GM23248 (cell line): ENCODE results near the gene SPOCK2.

Experiments used
- EZH2 ChIP-seq: fragments of 200-600 bp; sonication (generic); IDR thresholded peaks from 2 replicates; pipeline ENCODE4 v1.6.1; 2018; ENCODE audit warnings: antibody characterized with exemption, mild to moderate bottlenecking; ENCODE audit not compliant: insufficient read depth, poor library complexity, severe bottlenecking
- EZH2phosphoT487 ChIP-seq: fragments of 200-600 bp; sonication (generic); IDR thresholded peaks from 2 replicates; pipeline ENCODE4 v1.6.1; 2018; ENCODE audit warnings: antibody characterized with exemption, moderate library complexity, mild to moderate bottlenecking, low read depth; ENCODE audit not compliant: insufficient read depth

DNA sequence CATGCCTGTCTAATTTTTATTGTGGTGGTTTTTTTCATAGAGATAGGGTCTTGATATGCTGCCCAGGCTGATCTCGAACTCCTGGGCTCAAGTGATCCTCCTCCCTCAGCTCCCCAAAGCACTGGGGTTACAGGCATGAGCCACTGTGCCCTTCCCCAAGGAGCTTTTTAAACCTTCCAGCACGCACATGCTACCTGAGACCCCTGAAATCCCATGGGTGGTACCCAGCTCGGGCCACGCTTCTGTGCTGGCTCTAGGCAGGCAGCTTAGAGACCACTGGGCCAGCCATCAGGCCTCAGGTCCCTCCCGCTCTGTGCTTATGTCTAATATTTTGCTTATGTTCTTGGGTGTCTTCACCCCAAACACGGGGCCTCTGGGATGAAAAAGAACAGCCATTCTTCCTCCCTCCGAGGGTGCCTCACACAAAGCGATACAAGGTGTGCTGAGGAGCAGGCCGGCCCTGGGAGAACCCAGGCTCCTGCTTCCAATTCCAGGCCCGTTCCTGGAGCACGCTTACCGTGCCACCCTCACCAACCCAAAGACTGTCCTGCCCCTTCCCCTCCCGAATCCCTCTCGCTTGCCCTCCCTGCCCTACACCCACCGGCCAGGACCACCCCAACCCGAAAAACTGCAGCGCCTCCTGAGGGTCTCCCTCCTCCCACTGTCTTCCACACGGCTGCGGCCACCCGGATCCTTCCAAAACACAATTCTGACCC, 10.9 kb downstream of the SPOCK2 start:
- TF ChIP-seq EZH2 (no peak), EZH2phosphoT487 (no peak)
